NCI-H345 treated with DMSO at 0.1 percent for 48 hours (cell line): ENCODE results near the gene XIRP2.

Experiments
- DNase-seq: peaks from one replicate; lab custom pipeline; 2025; ENCODE audit not compliant: unreplicated experiment; lab: John Stamatoyannopoulos, UW

Gene XIRP2

DNA sequence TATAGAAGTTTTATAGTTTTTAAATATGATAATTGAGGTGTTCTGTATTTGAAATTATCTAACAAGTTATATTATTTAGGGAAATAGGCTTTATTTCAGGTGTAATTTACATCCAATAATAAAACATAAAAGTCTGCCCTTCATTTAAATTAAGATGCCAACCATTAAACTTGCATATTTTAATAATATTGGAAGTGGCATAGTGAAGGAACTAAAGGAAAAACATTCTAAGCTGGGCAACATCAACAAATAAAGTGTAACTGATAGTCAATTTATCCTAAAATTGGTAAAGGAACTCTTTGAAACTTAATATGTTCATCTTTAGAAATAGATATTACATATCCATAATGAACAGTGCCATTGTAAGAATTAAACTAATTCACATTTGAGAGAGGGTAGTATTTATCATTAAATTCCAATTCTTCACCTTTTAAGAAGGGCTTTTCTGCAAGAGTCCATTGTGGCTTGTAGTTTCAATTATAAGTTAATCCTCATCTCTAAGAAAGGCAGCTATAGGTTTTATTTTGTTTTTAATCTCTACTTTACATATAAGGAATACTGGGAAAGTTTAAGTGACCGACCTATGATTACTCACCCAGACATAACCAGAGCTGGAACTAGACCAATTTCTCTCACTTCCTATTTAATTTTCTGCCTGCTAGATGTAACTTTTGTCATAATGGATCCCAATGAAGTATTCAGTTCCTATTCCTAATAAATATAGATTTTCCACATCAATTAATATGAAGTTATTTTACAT is 401.6 kb downstream of the XIRP2 start:
- DNase-seq: no peak

DNA sequence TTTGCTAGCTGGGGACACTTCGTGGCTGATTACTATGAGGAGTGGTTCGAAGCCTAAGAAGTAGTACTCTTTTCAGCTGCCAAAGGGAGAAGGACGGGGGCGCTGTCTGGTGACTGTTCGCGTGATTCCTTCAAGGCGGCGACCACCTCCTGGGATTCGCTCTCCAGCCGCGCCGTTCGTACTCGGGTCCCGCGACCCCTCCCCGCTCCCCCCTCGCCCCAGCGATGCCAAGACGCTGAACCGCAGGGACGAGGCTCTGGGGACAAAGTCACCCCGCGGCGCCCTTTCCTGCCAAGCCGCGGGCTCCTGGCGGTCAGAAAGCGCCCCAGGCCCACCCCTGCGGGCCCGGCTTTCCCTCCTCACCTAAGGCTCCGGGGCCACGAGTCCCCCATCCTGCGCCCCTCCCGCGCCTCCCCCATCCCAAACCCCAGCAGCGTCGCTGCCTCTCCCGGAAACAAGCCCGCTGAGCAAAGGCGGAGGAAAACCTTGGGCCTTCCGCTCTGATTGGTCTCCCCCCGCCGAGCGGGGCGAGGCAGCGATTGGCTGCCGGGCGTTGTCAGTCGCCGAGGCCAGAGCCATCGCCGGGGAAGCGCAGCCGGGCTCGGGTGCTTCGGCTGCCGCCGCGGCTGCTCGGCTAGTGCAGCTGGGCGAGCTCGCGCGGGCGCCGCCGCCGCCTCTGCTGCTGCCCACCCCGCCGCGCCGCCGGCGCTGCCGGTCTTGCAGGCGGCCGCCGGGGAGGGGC is 404.3 kb downstream of the XIRP2 start, which contains the start of gene B3GALT1:
B3GALT1 (plus strand) TSS at position 572 of the 742 bp plus-strand sequence.
- peak; percentile 77 for DNase-seq

DNA sequence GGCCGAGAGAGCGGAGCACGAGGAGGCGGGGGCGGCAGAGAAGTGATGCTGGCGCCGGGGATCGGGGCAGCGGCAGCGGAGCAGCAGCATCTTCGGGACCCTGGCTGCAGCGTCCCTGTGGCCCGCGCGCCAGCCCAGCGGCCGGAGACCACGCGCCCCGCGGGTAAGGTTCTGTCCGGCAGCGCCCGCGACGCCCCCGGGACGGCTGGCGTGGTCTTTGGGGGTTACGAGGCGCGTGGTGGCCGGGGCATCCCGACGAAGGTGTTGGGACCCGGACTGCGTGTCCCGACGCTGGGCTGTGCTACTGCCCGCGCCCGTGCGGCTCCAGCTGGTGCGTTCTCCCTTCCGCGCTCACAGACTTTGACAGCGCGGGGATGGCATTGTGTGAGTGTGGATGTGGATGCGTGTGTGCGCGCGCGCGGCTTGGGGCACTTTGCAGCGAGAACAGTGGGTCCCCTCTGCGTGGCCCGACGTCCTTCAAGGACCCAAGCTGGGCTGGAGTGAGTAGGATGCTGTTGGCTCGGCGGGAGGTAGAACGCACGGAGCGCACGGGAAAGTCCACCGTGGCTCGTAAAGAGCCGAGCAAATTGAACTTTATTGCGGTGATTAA is 405.0 kb downstream of the XIRP2 start:
- no peak for DNase-seq

DNA sequence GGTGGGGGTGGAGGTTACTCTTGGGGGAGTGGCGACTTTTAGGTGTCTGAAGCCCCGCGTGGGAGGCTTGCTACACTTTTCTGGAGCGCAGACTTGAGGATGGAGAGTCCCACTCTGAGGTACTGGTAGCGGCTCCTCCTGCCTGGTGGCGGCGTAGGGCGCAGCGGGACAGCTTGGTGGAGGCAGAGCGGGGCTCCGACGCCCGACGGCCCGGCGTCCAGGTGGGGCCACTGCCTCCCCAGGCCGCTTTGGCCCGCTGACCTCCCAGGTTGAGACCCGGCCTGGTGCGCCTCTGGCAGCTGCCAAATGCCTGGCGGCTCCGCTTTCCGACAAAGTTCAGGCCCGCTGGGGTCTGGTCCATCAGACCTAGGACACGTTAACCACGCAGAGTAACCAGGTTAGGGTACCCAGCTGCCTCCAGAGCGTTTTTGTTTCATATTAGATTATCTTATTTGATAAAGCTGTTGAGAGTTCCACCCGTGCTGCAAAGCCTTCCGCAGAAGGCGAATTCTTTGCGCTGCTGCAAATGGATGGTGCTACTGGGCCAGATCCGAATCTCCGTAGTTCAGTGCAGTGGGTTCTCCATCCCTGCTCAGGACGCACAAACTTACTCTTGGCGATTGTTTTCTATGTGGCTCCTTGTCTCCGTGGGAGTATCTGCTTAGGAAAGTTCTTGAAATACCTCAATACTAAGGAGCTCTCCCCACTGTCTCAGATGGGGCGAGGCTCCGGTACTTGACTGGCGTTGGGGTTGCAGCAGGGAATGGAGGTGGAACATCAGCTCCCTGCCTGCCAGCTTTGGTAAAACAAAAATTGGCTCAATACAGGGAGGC is 405.9 kb downstream of the XIRP2 start:
- DNase-seq: no peak

DNA sequence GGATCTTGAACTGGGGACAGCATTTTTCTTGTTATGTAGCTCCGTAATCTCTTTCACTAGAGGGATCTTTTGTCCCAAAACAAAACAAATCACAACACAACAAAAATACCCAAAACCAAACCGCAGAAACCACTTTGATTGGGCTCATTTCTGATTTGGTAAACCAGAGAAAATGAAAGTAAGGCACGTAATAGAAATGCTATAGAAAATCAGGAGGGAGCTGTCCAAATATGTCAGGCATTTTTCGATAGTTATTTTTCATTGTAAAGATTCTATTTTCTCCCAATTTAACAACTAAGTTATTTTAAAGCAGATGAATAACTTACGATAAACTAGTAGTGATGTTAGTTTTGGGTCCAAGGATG is 406.5 kb downstream of the XIRP2 start:
- DNase-seq: no peak

DNA sequence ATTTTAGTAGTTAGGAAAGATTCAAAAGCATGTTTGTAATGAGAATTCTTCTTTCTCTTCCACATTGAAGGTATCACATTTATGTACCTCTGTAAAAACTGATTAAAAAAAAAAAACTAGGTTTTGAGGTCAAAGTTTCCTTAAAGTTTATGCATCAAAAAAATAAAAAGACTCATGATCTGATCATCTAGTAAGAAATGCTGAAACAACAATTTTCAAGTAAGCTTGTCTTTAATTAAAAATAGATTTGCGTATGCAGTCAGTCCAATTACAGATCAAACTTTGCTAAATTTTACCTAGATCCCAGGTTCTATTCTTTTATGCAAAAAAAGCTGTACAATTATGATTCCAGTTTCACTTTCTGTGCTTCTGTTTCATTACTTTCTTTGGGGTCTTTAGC is 409.0 kb downstream of the XIRP2 start:
- DNase-seq: no peak

DNA sequence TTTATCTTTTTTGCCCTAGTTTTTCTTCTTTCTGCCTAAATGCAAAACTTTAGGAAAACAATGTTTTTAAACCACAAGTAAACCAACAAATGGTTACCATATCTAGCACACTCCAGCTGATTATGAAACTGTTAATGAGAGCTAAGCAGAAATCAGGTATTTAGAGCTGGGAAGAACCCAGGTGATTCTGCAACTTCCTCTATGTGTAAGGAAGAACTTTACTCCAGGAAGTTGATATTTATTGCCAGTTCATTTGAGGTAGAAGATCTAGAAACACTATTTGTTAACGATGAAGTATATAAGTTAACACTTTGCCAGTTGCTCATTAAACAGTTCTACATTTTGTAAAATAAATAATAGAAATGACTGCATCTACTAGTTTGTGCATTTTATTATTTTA is 409.7 kb downstream of the XIRP2 start:
- no peak for DNase-seq
